HG02885 (cell line): ENCODE measurements around the gene CSNK2A3.
"Not testable (repeated sequence)": the region's sequence is repeated elsewhere in the genome, so short reads cannot be mapped to it uniquely, and the experiment has no call there.

Source experiments
- ATAC-seq: cut with Tn5 transposase; IDR thresholded peaks from one replicate; pipeline ENCODE4 v1.9.1; 2021; ENCODE audit warnings: mild to moderate bottlenecking; ENCODE audit not compliant: unreplicated experiment, poor library complexity

Gene CSNK2A3

GRCh38 chr11:11352878-11353277, at the start of gene CSNK2A3:
Gene CSNK2A3 (minus strand): TSS chr11:11353250. CDS start chr11:11353119, 131 bp downstream.
- not testable (repeated sequence) for ATAC-seq

GRCh38 chr11:11401960-11402535, 49.0 kb upstream of the CSNK2A3 start:
- ATAC-seq = no peak

GRCh38 chr11:11400635-11401232, 47.7 kb upstream of the CSNK2A3 start:
- ATAC-seq = no peak

GRCh38 chr11:11400121-11400520, 47.1 kb upstream of the CSNK2A3 start:
- no peak for ATAC-seq

GRCh38 chr11:11397781-11398180, 44.7 kb upstream of the CSNK2A3 start:
- ATAC-seq = no peak

- no peak for ATAC-seq
These were observed 44.0 kb upstream of the CSNK2A3 start for GRCh38 chr11:11397036-11397415.

GRCh38 chr11:11396301-11397035, 43.4 kb upstream of the CSNK2A3 start:
- ATAC-seq = no peak

GRCh38 chr11:11395126-11395525, 42.1 kb upstream of the CSNK2A3 start:
- ATAC-seq = no peak

- no peak for ATAC-seq
These were observed 41.2 kb upstream of the CSNK2A3 start for GRCh38 chr11:11394241-11394640.

- ATAC-seq = no peak
These were observed 38.9 kb upstream of the CSNK2A3 start for GRCh38 chr11:11391796-11392463.

- ATAC-seq = no peak
These were observed 38.1 kb upstream of the CSNK2A3 start for GRCh38 chr11:11391169-11391568.

- ATAC-seq = no peak
These were observed 37.2 kb upstream of the CSNK2A3 start for GRCh38 chr11:11390068-11390771.

GRCh38 chr11:11389238-11389637, 36.2 kb upstream of the CSNK2A3 start:
- no peak for ATAC-seq

GRCh38 chr11:11387622-11388305, 34.7 kb upstream of the CSNK2A3 start:
- no peak for ATAC-seq

GRCh38 chr11:11387207-11387606, 34.2 kb upstream of the CSNK2A3 start:
- no peak for ATAC-seq

- no peak for ATAC-seq
These were observed 31.8 kb upstream of the CSNK2A3 start for GRCh38 chr11:11384829-11385228.

- no peak for ATAC-seq
These were observed 30.9 kb upstream of the CSNK2A3 start for GRCh38 chr11:11383995-11384394.

GRCh38 chr11:11382858-11383532, 29.9 kb upstream of the CSNK2A3 start:
- ATAC-seq = no peak

GRCh38 chr11:11381471-11382105, 28.5 kb upstream of the CSNK2A3 start:
- no peak for ATAC-seq
